HG03045 (cell line): ENCODE data around the gene ASTN1.
"Not testable (repeated sequence)": the region's sequence is repeated elsewhere in the genome, so short reads cannot be mapped to it uniquely, and the experiment has no call there.

Experiments used
- ATAC-seq: cut with Tn5 transposase; IDR thresholded peaks from one replicate; pipeline ENCODE4 v1.9.1; 2021; ENCODE audit warnings: mild to moderate bottlenecking, moderate library complexity; ENCODE audit not compliant: unreplicated experiment

The ASTN1 gene

DNA sequence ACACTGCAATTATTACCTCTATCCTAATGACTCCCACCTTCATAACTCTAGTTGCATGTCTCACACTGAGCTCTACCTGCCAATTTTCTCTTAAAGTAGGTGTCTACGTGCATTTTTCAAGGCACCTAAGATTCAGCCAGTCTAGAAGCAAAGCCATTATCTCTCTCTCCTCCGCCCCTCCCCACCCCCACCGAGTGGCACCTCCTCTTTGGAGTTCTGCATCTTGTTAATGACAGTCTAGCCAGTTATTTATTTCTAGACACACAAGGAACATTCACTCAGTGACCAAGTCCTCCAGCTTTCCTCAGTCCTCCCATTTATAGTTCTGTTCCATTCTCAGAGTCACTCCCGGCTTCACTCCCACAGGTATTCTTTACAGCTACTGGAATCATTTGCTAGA lies 47.6 kb downstream of the ASTN1 start:
- no peak for ATAC-seq

DNA sequence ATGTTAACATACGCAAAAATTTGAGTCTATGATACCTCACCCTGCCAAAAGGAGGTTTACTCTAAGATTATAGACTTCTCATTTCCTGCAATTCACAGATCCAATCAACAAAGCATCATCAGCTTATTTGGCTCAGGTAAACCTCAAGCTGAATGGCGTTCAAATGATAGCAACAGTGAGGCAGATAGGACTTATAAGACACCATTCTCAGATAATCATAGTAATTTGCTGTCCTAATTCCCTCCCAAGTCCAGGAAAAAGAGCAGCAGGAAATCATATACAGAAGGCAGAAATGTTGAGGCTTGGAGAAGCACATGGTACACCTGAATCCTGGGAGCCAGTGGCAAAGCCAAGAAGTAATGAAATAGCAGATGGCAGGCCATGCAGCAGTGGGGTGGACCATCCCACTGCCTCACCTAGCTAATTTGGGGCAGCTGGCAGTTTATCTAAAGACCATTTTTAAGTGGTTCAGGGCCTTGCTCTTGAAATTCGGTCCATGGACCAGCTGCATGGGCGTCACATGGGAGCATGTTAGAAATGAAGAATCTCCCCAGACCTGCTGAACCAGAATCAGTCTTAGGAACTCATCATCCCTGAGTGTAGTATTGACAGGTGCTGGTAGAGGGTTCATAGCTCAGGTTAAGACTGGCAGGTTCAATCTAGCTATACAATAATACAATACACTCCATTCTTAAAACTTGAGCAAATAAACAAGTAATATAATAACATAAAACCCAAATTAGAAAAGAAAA lies 57.7 kb downstream of the ASTN1 start:
- ATAC-seq, result no peak

DNA sequence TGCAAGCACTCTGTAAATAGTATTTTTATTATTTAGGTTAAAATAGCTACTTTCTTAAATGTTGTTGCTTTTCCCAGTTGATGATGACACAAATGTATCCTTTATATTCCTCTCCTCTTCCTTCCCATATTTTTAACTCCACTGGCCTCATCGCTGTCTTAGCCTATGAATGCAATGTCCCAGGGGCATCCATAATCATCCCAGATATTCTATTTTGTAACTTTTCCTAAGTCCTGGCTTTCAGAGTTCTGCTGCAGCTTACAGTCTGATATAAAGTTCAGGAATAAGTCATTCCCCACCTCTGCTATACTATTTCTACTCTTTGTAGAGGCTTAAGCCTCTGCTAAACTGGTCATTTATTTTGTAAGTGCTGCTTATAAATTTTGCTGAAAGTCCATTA lies 58.3 kb downstream of the ASTN1 start:
- no peak for ATAC-seq

DNA sequence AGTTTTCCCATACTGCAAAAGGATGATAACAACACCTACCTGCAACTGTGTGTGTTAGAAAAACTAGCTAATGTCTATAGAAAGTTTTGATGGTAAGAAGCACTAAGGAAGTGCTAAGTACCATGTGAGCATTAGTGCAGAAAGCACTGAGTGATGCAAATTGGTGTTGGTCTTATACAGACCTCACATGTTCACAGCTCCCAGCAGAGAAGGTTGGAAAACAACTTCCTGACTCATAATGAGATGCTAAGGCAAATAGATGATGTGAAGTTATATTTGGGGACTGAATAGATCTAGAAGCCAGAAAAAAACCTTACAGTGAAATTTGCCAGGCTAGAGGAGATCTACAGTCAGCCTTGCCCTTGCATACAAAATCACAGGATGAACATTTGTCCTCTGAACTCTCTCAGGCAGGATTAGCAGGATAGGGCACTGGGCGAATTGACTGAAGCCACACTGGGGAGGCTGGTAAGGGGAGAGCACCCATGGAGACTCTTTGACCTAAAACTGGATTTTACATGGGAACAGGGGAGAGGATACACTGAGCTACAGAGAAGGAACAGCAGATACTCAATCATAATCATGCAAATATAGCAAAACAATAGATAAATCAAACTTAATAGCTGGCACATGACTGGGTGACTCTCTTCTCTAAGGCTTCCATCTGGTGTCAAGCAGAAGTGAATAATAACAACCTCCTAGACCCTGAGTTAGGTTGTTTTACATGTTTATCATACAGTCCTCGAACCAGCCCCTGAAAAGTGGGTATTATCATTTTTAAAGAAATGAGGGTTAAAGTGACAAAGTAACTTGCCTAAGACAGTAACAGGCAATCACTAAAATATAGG lies 61.3 kb downstream of the ASTN1 start:
- ATAC-seq, result no peak

DNA sequence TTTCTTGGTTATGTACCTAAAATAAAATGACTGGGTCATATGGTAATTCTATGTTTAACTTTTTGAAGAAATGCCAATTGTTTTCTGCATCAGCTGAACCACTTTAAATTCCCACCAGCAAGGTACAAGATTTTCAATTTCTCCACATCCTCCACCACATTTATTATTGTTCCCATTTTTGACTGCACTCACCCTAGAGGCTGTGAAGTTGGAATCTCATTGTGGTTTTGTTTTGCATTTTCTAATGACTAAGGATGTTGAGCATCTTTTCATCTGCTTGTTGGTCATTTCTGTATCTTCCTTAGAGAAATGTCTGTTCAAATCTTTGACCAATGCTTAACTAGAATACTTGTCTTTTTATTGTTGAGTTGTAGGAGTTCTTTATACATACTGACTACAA lies 72.5 kb downstream of the ASTN1 start:
- no peak for ATAC-seq

DNA sequence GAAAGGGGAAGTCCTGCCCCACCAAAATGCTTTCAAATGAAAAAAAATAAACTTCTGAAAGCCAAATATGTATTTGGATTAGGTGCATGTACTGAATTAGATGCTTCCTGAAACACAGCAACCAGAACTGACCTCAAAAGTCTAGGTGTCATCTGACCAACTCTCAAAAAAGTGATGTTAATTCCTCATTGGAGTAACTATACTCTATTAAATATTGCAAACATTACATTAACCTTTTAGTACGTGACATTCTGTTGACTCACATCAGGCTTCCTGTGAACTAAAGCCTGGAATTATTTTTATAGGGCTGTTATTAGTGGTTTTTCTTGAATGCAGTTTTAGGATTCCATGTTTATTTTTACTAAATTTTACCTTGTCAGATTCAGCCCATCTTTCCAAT lies 73.5 kb downstream of the ASTN1 start:
- ATAC-seq, result no peak

DNA sequence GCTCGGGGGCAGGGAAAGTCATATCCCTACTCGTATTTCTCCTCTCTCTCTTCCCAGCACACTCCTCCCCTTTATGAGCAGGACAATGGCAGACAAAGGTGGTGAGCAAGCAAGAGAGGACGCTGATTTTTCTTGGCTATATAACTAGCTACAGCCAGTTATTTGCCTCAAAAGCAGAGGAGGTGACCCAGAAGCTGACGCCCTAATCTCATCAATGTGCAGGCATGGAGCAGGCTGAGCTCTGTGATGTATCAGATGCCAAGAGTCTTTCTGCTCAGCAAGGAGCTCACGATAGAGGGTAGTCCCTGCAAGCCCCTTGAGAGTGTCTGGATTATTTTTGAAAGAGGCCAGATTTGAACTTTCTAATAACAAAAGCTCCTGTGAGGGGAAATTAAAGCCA lies 75.5 kb downstream of the ASTN1 start:
- no peak for ATAC-seq

DNA sequence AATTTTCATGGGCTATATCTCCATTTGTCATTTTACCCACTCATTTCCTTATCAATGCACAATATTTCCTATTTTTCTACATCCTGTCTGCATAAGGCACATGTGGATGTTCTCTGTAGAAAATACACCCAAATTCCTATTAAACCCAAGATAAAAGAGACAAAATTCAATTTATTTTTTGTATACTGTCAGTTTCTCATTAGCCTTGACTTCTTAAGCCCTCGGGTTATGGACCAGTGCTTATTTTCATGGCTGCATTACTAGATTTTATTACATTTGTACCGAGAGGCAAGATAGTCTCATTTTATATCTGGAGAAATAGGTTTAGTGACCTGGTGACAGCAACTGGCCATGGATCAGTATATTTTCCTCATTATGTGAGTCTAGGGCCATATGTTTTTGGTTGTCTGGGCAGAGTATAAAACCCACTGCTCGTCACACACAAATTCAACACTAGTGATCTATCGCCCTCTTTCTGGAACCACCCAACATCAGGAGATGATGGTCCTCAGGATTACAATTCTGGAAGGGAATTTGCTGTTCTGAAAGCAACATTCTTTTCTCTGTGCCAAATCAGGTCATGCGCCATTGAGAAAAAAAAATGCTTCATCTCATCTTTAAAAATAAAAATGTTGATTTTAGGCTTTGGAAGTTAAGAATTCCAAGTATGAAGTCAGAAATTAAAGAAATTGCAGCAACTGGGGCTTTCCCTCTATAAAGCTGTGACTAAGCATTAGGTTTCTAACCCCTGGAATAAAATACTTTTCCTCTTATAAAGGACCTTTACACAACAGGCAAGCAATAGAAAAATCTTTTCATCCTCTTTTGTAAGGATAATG lies 81.4 kb downstream of the ASTN1 start:
- ATAC-seq, result no peak

DNA sequence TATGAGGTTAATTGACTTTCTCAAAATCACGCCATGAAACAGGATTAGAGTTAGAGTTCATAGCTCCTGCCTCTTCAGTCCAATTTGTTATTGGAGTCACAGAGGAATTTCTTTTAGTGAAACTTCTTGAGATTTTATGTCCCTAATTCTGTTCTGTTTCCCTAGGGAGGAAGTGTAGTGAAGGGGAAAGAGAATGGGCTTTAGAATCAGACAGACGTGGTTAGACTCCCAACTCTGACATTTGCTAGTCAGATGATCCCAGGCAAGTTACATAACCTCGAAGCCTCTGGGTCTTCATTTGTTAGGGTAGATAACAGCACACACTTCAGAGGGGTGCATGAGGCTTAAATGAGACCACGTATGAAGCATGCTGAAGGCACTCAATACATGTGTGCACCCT lies 83.9 kb downstream of the ASTN1 start:
- ATAC-seq, result no peak

DNA sequence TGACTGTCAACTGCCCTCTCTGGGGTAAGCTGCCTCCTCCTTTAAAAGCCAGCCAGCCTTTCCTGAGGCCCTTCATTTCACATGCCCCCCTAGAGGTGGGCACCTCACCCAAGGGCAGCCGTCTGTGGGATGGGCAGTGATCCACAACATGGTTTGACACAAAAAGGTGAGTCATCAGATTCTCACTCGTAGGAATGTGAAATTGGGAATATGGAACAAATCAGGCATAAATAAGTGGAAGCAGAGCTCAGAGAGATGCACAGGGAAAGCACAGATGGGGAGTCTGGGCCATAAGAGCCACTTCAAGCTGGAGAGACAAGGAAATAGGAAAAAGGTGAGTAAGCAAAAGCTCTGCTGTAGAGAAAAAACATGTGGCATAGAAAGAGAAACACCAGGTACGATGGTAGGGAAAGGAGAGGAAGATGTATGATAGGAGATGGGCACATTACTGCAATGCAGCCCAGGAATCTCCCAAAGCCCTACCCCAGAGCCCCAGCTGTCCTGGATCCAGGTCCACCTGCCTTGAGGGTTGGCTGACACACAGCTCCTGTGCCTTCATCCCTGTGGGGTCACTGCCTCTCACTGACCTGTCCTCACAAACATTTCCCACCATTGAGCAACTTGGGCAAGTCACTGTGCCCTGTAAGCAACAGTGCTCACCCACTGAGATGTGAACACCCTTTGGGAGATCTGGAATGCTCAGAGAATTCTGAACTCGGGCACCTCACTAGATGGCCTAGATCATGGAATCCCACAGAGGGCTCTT lies 86.6 kb downstream of the ASTN1 start:
- ATAC-seq, result no peak

DNA sequence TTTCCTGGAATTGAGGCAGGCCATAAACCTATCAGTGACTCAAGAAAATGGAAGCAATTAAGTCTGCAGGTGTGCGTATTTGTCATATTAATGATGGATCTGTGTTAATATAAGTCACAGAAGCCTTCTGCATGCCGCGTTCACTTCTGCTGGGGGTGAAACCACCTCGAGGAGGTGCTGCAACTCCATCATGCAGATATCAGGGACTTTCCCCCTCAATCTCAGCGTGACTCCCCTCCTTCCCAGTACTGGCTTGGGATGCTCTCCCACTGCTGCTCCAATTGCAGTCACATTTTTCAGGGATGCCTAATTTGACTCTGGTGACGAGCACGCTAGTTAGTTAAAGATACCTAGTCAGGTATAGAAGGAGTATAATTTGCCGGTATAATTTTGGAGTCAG lies 87.5 kb downstream of the ASTN1 start:
- ATAC-seq, result no peak

DNA sequence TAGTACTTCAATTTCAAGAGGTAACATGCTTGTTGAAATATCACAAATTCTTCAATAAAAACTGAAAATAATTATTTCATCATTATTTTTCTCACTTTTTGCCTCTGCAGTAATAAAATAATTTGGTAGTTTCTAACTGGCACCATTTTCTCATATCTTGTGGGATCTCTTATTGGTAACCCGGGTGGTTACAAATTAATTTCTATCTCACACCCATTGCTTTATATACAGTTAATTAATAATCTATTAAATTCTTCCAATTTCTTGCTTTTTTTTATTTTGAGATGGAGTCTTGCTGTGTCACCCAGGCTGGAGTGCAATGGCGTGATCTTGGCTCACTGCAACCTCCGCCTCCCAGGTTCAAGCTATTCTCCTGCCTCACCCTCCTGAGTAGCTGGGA lies 89.7 kb downstream of the ASTN1 start:
- not testable (repeated sequence) for ATAC-seq

DNA sequence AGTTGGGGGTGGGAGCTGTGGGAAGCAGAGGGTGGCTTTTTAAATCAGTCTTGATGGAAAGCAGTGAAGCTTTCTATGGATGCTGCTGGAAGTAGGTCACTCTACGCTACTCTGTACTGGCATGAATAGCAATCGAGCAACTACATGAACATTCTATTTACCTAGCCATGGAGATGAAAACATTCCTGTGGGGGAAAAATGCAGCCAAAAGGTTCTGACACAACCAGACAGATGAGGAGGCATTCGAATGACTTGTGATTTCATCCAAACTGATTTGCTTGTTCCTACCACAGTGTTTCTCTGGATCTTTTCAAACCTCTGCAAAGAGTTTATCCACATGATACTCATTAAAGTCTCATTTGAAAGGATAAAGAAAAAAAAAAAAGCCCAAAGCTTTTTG lies 95.0 kb downstream of the ASTN1 start:
- no peak for ATAC-seq

DNA sequence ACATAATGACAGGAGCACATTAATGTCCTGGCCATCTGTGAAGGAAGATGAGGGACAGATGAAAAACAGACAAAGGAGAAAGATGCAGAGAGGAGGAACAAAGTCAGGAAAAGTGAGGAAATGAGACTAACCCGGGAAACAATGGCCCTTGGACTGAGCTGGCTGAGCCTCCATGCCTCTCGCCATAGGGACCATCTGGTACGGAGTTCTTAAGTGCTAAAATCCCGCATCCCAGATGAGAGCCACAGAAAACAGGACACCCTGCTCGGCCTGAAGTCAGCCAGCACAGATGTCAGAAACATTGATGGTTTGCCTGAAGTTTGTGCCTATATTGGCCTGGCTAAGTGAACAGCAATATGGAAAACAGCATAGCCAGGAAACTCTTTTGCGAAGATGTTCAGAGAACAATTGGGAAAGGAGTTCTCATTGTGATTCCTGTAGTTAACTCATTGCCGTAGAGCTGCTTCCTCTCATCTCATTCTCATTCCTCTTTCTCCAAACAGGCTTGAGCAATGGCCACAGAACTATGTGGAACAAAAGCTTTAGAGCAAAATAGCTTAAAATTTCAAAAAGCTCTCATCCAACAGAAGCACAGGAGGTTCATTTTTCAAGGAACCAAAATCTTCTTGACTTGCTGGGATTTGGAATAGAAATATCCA lies 96.6 kb downstream of the ASTN1 start:
- no peak for ATAC-seq

DNA sequence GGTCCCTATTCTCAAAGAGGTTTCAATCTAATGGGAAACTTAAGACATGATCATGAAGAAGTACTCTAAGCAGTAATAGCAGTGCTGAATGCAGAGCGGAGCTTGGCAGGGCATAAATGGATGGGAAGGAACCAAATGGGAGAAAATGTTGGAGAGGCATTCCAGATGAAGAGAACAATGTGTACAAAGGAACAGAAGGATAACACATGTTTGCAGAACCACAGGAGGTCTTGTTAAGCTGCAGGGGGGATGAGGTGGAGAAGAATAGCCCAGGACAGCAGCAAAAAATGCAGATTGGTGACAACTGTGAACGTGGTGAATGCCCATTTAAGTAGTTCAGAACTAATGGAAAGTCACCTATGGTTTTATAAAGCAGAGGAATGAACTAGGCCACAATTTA lies 99.1 kb downstream of the ASTN1 start:
- no peak for ATAC-seq

DNA sequence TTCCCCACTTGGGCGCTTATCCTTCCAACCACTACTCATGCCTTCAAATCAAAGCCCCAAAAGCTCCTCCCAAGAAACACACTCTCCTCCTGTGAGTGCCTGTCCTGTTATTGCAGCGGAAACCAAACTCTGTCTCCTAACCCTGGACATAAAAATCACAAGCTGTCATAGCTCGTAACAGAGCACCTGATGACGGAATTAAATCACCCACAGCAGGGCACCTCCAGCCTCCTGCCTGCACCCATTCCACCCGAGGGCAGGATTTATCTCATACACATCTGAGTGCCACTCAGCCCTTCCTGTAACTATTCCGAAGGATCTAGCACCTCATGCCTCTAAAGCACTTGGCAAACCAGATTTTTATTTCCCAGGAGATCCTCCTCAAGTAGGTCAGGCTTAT lies 100.9 kb downstream of the ASTN1 start:
- no peak for ATAC-seq

DNA sequence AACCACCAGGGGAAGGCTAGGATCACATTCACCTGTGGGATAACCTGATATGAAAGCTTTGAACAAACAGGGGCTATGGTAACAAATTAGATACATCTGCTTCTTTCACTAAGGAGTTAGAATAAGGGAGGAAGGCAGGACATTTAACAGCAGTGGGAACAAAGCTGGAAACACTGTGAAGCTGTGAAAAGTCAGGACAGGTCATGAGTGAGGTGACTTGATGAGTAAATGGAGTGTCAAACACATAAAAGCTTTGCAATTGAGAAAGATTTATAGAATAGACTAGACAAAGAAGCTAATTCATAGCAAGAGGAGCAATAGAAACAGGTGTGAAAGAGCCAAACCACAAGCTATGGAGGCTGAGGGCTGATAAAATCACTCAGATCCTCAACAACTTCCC lies 110.0 kb downstream of the ASTN1 start:
- no peak for ATAC-seq

DNA sequence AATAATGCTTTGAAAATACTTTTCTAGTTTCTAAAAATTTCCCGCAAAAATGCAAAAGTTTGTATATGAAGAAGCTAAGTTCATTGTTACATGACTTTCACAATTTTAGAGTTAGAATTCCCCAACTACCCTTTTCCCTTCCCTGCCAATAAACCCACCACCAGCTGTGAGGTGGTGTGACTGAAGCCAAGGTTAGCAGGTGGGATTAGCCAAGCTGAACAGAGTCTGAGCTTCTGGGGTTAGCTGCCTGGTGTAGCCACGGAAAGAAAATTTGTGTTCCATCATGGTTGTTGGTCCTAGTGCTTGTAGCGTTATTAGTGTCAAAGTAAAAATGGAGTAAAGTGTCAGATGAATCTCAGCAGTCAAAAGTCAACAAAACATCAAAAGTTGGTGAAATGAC lies 110.9 kb downstream of the ASTN1 start:
- no peak for ATAC-seq

DNA sequence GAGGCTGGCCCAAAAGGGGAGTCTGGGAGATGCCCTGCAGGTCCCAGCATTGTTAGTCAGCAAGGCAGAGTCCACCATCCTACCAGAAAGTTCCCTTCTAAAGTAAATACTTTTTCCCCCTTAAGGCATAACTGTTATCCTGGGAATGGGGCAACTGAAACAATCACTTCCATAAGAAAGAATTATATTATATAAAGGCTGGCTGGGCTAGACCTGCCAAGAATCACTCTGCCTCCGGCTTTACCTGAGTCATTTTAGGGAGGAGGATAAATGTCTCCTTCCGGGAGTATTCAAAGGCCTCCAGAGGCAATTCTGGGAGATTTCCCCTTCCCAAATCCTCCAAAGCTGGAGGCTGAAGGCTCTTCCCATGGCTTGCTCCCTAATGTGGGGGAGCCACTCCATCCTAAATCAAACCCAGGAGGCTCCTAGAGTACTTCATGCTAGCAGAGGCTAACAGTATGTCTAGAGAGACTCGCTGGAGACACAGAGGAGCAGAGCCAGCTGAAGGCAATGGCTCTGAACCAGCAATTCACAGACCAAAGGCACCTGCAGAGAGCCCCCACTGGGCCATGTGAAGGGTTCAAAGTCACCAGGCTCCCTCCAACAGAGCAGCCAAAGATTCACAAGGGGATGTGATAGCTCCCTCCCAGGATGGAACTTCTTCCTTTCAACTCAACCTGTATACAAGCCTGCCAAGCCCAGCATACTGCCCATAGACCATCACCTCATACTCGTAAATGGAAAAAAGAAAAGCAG lies 116.0 kb downstream of the ASTN1 start:
- ATAC-seq, result no peak

DNA sequence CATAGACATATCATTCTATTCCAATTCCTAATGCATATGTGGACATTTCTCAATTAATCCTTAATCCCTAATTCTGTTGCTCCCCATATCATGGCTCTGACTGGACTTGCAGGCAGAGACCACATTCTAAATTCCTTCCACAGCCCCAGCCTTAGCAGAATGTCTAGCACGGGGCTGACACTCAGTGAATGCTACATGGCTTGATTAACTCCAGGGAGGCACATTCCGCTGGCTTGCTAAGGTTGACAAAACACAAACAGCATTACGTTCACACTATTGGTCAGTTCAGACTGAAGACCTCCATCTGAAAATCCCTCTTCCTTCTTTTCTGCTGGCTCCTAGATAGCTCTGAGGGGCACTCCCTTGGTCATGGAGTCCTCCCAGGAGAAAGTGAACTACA lies 119.4 kb downstream of the ASTN1 start:
- ATAC-seq, result no peak
